ENCODE results near the gene SMIM38.

The SMIM38 gene

DNA sequence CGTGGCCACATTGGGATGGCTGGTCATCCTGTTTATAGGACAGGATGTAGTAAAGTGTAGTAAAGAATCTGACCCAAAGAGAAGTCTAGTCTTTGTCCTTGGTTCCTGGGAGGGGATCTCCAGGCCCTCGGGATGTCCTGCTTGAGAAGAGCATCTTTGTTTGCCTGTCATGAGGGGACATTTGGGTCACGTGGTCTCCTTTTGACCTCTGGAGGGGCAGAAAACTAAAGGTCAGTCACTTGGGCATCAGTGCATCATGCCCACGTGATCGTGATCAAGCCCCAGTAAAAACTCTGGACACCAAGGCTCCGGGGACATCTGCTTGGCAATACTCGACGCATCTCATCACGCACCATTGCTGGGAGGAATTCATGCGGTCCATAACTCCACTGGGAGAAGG, 9.1 kb downstream of the SMIM38 start:
- no peak for DNase-seq (ENCODE audit: low spot score)
- TF ChIP-seq, protein P1, sequence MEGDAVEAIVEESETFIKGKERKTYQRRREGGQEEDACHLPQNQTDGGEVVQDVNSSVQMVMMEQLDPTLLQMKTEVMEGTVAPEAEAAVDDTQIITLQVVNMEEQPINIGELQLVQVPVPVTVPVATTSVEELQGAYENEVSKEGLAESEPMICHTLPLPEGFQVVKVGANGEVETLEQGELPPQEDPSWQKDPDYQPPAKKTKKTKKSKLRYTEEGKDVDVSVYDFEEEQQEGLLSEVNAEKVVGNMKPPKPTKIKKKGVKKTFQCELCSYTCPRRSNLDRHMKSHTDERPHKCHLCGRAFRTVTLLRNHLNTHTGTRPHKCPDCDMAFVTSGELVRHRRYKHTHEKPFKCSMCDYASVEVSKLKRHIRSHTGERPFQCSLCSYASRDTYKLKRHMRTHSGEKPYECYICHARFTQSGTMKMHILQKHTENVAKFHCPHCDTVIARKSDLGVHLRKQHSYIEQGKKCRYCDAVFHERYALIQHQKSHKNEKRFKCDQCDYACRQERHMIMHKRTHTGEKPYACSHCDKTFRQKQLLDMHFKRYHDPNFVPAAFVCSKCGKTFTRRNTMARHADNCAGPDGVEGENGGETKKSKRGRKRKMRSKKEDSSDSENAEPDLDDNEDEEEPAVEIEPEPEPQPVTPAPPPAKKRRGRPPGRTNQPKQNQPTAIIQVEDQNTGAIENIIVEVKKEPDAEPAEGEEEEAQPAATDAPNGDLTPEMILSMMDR (IDR thresholded peaks at IDR 0.05; ENCODE audit: extremely low read depth, missing control alignments) = no peak

DNA sequence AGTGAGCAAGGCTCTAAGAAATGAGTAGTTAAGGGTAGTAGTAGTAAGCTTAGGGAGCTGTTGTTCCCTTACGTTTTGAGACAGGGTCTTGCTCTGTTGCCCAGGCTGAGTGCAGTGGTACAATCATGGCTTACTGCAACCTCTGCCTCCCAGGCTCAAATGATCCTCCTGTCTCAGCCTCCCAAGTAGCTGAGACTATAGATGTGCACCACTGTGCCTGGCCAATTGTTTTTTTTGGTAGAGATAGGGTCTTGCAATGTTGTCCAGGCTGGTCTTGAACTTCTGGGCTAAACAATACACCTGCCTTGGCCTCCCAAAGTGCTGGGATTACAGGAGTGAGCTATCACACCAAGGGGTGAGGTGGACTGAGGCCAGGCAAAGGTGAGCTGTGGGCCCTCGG, 10.0 kb downstream of the SMIM38 start:
- TF ChIP-seq, protein P1 (IDR thresholded peaks at IDR 0.05; ENCODE audit: extremely low read depth, missing control alignments) = no peak

DNA sequence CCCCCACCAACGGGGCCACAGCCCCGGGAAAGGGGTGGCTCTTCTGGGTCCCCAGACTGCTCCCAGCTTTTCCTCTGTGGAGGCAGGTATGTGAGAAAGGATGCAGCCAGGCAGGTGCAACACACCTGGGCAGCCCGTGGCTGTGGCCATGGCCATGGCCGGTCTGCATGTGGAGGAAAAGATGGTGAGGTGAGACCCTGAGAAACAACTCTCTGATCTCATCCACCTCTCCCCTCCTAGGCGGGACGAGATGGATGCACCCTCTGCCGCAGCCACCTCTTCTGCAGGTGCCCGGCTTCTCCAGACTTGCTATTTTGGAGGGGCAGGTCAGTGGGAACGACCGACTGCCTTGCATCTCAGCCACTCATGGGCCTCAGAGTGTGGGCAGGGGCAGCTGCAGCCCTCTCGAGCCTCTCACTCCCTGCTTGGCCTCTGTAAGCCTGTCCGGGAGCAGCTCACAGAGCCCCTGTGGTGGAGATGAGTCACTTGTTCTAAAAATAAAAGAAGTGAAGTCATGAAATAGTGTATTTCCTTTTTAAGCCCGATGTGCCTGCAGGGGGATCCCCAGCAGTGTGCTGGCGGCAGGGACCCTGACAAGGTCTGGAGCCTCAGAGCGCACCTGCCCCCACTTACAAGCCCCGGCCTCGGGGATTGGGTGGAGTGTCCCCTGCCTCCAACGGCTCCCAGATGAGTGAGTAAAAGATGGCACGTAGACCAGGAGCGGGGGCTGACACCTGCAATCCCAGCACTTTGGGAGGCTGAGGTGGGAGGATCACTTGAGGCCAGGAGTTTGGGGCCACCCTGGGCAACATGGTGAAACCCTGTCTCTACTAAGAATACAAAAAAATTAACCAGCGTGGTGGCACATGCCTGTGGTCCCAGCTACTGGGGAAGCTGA, 10.7 kb downstream of the SMIM38 start:
- peak; percentile 89 for DNase-seq (ENCODE audit: low spot score)
- TF ChIP-seq, protein P1 (IDR thresholded peaks at IDR 0.05; ENCODE audit: extremely low read depth, missing control alignments) = no peak

More for the DNA sequence above, 10.0 kb downstream of the SMIM38 start:
- DNase-seq (ENCODE audit: low spot score) = no peak

DNA sequence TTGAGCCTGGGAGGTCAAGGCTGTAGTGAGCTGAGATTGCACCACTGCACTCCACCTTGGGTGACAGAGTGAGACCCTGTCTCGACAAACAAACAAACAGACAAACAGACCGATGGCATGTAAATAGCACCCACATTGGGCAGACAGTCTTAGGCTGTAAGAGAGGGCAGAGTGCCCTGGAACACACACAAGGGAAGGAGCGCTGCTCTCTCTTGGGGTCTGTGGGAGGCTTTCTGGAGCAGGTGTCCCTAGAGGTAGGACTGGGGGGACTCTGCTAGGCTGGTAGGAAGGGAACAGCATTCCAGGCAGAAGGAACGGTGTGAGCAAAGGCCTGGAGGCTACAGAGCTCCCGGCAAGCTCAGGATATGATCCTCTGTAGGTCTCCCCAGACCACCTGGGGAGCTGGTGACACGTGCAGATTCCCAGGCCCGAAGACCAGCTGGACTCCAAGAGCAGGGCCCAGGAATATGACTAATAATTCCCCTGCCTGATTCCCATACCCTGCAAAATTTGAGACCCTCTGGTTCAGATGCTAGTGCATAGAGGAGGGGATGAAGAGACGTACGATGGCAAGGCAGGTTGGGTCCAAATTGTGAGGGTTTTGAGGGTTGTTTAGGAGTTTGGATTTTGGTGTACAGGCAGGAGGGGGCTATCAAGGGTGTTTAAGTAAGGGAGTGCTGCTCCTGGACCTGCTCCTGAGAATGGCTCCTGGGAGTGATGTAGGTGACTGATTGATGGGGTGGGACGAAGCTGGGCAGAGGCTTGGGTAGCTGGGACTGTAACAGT, 11.6 kb downstream of the SMIM38 start:
- DNase-seq (ENCODE audit: low spot score) = no peak
- TF ChIP-seq, protein P1 (IDR thresholded peaks at IDR 0.05; ENCODE audit: extremely low read depth, missing control alignments) = no peak

DNA sequence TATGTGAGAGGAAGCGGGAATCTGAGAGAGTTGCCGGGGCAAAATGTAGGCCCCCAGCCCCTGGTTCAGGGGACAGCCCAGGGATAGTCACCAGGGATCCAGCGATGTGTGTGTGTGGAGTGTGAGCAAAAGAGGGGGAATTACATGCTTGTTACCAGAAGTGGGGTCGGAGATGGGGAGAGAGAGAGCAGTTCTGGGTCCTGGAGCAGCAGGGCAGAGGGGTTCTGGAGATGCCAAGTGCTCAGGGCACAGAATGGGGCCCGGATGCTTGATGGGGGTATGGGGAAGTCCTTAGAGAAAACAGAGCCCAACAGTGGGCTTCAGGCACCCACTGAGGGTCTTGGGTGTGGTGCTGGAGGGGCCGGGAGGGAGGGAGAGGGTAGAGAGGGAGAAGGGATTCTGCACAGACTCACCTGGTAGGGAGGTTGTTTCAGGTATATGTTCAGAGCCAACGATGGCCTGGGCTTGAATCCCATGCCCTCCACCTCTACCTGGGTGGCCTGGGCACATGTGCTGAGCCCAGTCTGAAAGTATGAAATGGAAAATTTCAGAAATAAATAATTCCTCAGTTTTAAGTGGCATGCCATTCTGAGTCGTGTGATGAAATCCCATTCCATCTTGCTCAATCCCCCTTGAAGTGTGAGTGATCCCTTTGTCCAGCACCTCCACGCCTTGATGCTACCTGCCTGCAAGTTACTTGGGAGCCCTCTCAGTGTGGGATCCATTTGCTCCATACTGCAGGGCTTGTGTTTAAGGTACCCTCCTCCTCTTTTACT, 12.4 kb downstream of the SMIM38 start:
- no peak for DNase-seq (ENCODE audit: low spot score)
- TF ChIP-seq, protein P1 (IDR thresholded peaks at IDR 0.05; ENCODE audit: extremely low read depth, missing control alignments) = no peak

DNA sequence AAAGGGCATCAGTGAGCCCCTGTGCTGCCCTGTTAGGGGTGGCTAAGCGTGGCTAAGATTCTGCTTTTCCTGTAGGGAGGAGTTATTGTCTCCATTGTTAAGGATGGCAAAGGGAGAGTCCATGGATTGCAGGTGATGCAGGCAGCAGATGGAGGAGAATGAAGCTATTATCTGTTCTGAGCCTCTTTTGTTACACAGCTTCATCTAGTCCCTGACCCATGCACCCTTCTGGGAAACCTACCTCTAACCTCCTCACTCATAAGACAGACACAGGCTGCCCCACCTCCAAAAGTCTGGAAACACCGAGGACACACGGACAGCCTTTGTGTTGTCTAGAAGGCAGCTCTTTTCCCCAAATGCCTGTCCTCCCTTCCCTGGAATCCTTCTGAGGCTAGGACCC, 13.7 kb downstream of the SMIM38 start:
- no peak for DNase-seq (ENCODE audit: low spot score)
- TF ChIP-seq, protein P1 (IDR thresholded peaks at IDR 0.05; ENCODE audit: extremely low read depth, missing control alignments) = no peak
